ENCODE results near the gene SERPINB1.

DNA sequence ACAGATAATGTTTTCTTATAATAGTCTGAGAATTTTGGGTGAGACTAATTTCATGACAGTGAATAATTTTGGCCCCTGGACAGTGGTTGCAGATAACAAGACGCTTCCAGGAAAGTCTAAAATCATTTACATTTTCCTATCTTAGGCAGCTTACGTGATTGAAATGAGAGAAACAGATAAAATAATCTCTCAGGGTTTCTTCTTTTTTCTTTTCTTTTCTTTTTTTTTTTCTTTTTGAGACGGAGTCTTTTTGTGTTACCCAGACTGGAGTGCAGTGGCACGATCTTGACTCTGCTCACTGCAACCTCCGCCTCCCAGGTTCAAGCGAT is 4.2 kb upstream of the SERPINB1 start:
- TF ChIP-seq, protein P1, sequence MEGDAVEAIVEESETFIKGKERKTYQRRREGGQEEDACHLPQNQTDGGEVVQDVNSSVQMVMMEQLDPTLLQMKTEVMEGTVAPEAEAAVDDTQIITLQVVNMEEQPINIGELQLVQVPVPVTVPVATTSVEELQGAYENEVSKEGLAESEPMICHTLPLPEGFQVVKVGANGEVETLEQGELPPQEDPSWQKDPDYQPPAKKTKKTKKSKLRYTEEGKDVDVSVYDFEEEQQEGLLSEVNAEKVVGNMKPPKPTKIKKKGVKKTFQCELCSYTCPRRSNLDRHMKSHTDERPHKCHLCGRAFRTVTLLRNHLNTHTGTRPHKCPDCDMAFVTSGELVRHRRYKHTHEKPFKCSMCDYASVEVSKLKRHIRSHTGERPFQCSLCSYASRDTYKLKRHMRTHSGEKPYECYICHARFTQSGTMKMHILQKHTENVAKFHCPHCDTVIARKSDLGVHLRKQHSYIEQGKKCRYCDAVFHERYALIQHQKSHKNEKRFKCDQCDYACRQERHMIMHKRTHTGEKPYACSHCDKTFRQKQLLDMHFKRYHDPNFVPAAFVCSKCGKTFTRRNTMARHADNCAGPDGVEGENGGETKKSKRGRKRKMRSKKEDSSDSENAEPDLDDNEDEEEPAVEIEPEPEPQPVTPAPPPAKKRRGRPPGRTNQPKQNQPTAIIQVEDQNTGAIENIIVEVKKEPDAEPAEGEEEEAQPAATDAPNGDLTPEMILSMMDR (IDR thresholded peaks at IDR 0.05): no peak
- TF ChIP-seq POLR2A (IDR thresholded peaks at IDR 0.05): no peak

Data from esophagus squamous epithelium (tissue), 4 donors.